Right lobe of liver (tissue), 6 donors: ENCODE measurements around the gene LENG8. TPM values are rescaled to one million over a fixed set of nuclear protein-coding genes. Genes with fewer than 3 reads are reported as not detected.

Experiments
- ATAC-seq, 4 donors: fragments of 200-7000 bp; cut with Tn5 transposase; one replicate each; pipeline ENCODE4 v1.9.1; 2020; ENCODE audit warnings: mild to moderate bottlenecking in 4 of 4, moderate library complexity in 4 of 4
- DNase-seq, 3 donors: peaks; one replicate each; pipeline ENCODE4 v3.0.0-alpha.2; 2020
- H3K27ac ChIP-seq, 3 donors: fragments of 200-600 bp; one replicate each; pipeline ENCODE4 v1.8.0; 2022
- H3K27me3 ChIP-seq, 2 donors: fragments of 200-600 bp; one replicate each; pipeline ENCODE4 v1.8.0; 2022
- H3K36me3 ChIP-seq, 4 donors: fragments of 200-600 bp; sonication (generic) in 1 of 4; one replicate each; pipeline versions ENCODE4 v1.5.1 to v1.8.0; 2017 to 2022; ENCODE audit warnings: control low read depth in 1 of 4
- H3K4me1 ChIP-seq, 4 donors: fragments of 200-600 bp; sonication (generic) in 1 of 4; one replicate each; pipeline versions ENCODE4 v1.5.1 to v1.8.0; 2017 to 2022; ENCODE audit warnings: control low read depth in 1 of 4
- H3K4me3 ChIP-seq, 3 donors: fragments of 200-600 bp; one replicate each; pipeline ENCODE4 v1.8.0; 2022
- H3K9me3 ChIP-seq, 4 donors: fragments of 200-600 bp; sonication (generic) in 1 of 4; one replicate each; pipeline versions ENCODE4 v1.5.1 to v1.8.0; 2017 to 2022; ENCODE audit warnings: control low read depth in 1 of 4
- POLR2A ChIP-seq: fragments of 450-650 bp; IDR thresholded peaks from one replicate; pipeline ENCODE4 v1.6.1; 2017; ENCODE audit warnings: antibody characterized with exemption, mild to moderate bottlenecking
- WGBS: methylation state at CpG from one replicate; pipeline ENCODE4 v1.1.6; 2018; ENCODE audit warnings: low coverage, low lambda C conversion rate; ENCODE audit not compliant: insufficient coverage; ENCODE audit errors: missing lambda C conversion rate; 5-methylcytosine and 5-hydroxymethylcytosine counted together
- intact Hi-C, 2 donors: fragments of 100-400 bp; cut with DNase I; formaldehyde crosslinking; loops; one replicate each; pipeline versions ENCODE4 v1.11.2 to v1.14.1; 2022
- total RNA-seq, 6 experiments: library from RNA; depleted of rRNA in 2 of 6; stranded (reverse); fragments of >200 nt in 2 of 6; fragmentation: NEBNext Ultra II Directional in 3 of 6; extraction: Animal tissue kit (Norgen Biotek cat#: 25700) in 3 of 6; gene quantifications; one replicate each; pipeline versions ENCODE4 v1.1.0 to v1.2.4, GENCODE V29; 2016 to 2023
- TF ChIP-seq, protein P1 (sequence below), 4 donors: fragments of 200-600 bp in 3 of 4; fragments of 450-650 bp in 1 of 4; IDR thresholded peaks; one replicate each; pipeline versions ENCODE4 v1.5.1 to v1.8.0; 2016 to 2022; ENCODE audit warnings: antibody characterized with exemption in 4 of 4, mild to moderate bottlenecking in 2 of 4
- donor health status: DM: no; HTN: yes; CAD: no.
- donor health status: DM: no; HTN: no; CAD: no.
- donor health status: DM: no; HTN: no; CAD: no.
- donor health status: DM: no; HTN: yes; CAD: no.
- donor health status: DM: no; HTN: yes; CAD: no.

LENG8 gene
- total RNA-seq, 6 experiments from 2014 or later = 29.8 to 66.3 (median 41.1) TPM

DNA sequence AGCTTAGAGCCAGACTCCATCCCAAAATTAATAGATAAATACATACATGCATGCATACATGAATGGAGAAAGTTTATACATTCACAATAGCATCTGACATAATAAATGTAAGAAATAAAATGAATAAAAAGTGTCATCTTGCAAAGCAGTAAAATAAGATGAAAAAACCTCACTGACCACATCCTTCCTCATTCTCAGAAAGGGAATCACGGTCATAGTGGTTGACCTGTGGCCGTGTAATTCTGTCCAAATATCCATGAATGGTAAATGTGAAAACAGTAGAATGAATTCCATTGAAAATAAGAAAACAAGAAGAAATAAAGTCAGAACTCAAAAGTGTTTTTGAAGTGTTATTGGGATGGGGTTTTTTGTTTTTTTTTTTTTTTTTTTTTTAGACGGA is 33.9 kb downstream of the LENG8 start:
- no peak overlapping the region for H3K27ac ChIP-seq
- TF ChIP-seq, protein P1, sequence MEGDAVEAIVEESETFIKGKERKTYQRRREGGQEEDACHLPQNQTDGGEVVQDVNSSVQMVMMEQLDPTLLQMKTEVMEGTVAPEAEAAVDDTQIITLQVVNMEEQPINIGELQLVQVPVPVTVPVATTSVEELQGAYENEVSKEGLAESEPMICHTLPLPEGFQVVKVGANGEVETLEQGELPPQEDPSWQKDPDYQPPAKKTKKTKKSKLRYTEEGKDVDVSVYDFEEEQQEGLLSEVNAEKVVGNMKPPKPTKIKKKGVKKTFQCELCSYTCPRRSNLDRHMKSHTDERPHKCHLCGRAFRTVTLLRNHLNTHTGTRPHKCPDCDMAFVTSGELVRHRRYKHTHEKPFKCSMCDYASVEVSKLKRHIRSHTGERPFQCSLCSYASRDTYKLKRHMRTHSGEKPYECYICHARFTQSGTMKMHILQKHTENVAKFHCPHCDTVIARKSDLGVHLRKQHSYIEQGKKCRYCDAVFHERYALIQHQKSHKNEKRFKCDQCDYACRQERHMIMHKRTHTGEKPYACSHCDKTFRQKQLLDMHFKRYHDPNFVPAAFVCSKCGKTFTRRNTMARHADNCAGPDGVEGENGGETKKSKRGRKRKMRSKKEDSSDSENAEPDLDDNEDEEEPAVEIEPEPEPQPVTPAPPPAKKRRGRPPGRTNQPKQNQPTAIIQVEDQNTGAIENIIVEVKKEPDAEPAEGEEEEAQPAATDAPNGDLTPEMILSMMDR (IDR thresholded peaks at IDR 0.05) = no peak
- no peak for TF ChIP-seq POLR2A
- no peaks in the 10 kb centered on the region for H3K36me3 ChIP-seq
- H3K27me3 ChIP-seq = peaks cover 0 to 4% of the 10 kb centered on the region in 2 donors
- no peak overlapping the region for H3K4me3 ChIP-seq
- DNase-seq = no peak
- WGBS = 35% methylated on average over 3 of the region's 3 CpGs
- intact Hi-C loops = no loop called here
- no peaks in the 10 kb centered on the region for H3K4me1 ChIP-seq
- ATAC-seq = no peak
- no peaks in the 10 kb centered on the region for H3K9me3 ChIP-seq

DNA sequence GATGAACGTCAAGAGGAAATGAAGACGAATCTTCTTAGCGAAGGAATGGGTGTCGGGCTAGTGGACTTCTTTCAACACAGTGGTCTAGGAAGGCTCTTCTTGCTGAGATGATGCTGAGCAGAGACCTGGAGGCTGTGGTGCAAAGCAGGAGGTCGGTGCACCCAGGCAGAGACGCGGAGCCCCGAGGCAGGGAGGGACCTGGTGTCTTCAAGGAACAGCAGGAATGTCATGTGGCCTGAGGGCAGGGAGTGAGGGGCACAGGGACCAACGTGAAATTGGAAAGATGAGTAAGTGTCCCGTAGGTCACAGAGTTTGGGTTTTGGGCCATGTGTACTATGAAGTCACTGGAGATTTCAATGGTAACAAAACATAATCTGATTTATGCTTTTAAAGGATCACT is 35.5 kb downstream of the LENG8 start:
- TF ChIP-seq POLR2A = no peak
- TF ChIP-seq, protein P1 (IDR thresholded peaks at IDR 0.05) = no peak
- intact Hi-C loops = no loop called here
- Histone ChIP-seq H3K36me3 (no peaks in the 10 kb centered on the region), H3K4me1 (no peaks in the 10 kb centered on the region), H3K4me3 (no peak overlapping the region), H3K27me3 (peaks cover 0 to 4% of the 10 kb centered on the region in 2 donors), H3K9me3 (no peaks in the 10 kb centered on the region), H3K27ac (no peak overlapping the region)
- no peak for DNase-seq
- no peak for ATAC-seq
- WGBS = 44% methylated on average over 9 of the region's 10 CpGs

DNA sequence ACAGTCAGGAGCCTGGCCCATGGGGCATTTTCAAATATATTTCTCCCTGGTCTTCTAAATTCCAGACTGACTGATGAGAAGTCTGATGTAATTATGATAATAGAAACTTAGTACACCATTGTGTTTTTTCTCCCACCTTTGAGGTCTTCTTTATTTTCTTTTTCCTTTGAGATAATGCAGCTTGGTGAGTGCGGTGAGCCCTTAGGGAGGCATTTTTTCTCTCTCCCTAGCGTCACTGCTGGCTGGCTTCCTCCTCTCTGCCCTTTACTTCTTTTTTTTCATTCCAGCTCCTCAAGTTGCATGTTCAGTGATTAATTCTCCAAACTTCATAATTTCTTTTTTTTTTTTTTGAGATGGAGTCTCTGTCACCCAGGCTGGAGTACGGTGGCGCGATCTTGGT is 36.9 kb downstream of the LENG8 start:
- ATAC-seq = no peak
- no peaks in the 10 kb centered on the region for H3K4me1 ChIP-seq
- intact Hi-C loops = no loop called here
- H3K36me3 ChIP-seq = no peaks in the 10 kb centered on the region
- TF ChIP-seq, protein P1 (IDR thresholded peaks at IDR 0.05) = no peak
- no peak for TF ChIP-seq POLR2A
- no peaks in the 10 kb centered on the region for H3K9me3 ChIP-seq
- peaks cover 0 to 4% of the 10 kb centered on the region in 2 donors for H3K27me3 ChIP-seq
- no peak overlapping the region for H3K4me3 ChIP-seq
- no peak for DNase-seq
- 30% methylated on average over 2 of the region's 5 CpGs for WGBS
- H3K27ac ChIP-seq = no peak overlapping the region

DNA sequence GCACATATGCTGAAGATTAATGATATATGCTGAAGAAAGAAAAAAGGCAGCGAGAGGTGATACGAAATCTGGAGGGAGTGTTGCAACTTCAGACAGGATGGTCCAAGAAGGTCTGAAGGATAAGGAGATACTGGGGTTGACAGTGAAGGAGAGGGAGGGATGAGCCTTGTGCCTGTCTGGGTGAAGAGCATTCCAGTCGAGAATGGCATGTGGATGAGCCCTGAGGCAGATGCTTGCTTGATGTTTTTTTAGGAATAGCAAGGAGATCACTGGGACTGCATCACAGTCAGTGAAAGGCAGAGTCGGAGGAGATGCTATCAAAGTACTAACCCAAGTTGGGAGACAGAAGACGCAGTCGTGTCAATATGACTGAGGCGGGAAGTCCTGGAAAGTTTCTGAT is 40.3 kb downstream of the LENG8 start:
- H3K27ac ChIP-seq = no peak overlapping the region
- DNase-seq = no peak
- H3K4me3 ChIP-seq = no peak overlapping the region
- H3K9me3 ChIP-seq = no peaks in the 10 kb centered on the region
- H3K4me1 ChIP-seq = no peaks in the 10 kb centered on the region
- no peak for TF ChIP-seq POLR2A
- TF ChIP-seq, protein P1 (IDR thresholded peaks at IDR 0.05) = no peak
- 56% methylated on average over 7 of the region's 7 CpGs for WGBS
- intact Hi-C loops = no loop called here
- H3K36me3 ChIP-seq = no peaks in the 10 kb centered on the region
- no peaks in the 10 kb centered on the region for H3K27me3 ChIP-seq
- ATAC-seq = no peak

DNA sequence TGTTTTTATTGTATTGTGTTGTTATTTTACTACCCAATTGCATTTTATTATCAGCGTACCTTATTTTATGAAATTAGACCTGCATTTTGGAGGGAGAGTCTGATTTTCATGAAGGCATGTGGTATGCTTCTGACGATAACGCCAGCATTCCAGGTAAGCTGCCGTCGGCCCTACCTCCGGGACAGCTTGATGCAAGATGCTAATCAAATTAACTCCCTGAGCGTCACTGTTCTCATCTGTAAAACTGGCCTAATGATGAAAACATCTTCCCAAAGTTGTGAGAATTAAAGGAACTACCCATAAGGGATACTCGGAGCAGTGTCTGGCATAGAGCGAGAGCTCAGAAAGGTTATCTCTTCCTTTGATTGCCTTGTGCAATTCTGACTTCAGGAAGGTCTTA is 40.8 kb downstream of the LENG8 start:
- Histone ChIP-seq H3K4me1 (no peaks in the 10 kb centered on the region), H3K27ac (no peak overlapping the region), H3K27me3 (no peaks in the 10 kb centered on the region), H3K36me3 (no peaks in the 10 kb centered on the region), H3K9me3 (no peaks in the 10 kb centered on the region), H3K4me3 (no peak overlapping the region)
- WGBS = 46% methylated on average over 9 of the region's 9 CpGs
- no peak for ATAC-seq
- DNase-seq = no peak
- intact Hi-C loops = no loop called here
- TF ChIP-seq, protein P1 (IDR thresholded peaks at IDR 0.05) = no peak
- TF ChIP-seq POLR2A = no peak
